H7 (cell line): ENCODE measurements around the gene LINGO3. TPM values are rescaled to one million over a fixed set of nuclear protein-coding genes. Genes with fewer than 3 reads are reported as not detected.
"Not testable (repeated sequence)": the region's sequence is repeated elsewhere in the genome, so short reads cannot be mapped to it uniquely, and the experiment has no call there.

Experiments
- DNase-seq: peaks from one replicate; pipeline ENCODE4 v3.0.0; 2012
- H3K27me3 ChIP-seq: 2 replicates; pipeline ENCODE4 v1.6.0; 2011; ENCODE audit warnings: mild to moderate bottlenecking, low read length; ENCODE audit not compliant: control insufficient read depth, insufficient read depth
- H3K36me3 ChIP-seq: replicated peaks from 2 replicates; pipeline ENCODE4 v1.5.1; 2011; ENCODE audit warnings: low read length; ENCODE audit not compliant: control insufficient read depth, insufficient read depth
- H3K4me3 ChIP-seq: 2 replicates; pipeline ENCODE4 v1.5.1; 2011; ENCODE audit warnings: low read depth, mild to moderate bottlenecking, control low read depth, low read length, moderate library complexity; ENCODE audit not compliant: insufficient read depth
- total RNA-seq: library from RNA; depleted of rRNA; stranded (reverse); fragments of >200 nt; shearing (Covaris generic); gene quantifications from 2 replicates; pipeline ENCODE4 v1.2.3, GENCODE V29; 2014

The LINGO3 gene
- total RNA-seq, 1 experiment from 2014 or later = 1.1 TPM

DNA sequence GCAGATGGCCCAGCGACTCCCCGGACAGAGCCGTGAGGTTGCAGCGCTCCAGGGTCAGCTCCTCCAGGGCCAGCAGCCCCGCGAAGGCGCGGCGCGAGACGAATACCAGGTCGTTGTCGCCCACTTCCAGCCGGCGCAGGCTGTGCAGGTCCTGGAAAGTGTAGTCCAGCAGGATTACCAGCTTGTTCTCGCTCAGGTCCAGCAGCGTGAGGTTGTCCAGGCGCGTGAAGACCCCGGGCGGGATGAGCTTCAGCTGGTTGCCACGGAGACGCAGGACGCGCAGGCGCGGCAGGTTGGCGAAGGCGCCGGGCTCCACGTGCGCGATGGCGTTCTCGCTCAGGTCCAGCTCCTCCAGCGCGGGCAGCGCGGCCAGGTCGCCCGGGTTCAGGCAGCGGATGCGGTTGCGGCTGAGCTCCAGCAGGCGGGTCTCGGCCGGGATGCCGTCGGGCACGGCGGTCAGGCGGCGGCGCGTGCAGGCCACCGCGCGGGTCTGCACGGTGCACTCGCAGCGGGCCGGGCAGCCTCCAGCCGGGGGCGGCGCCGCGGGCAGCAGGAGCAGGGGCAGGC lies 16.7 kb downstream of the LINGO3 start:
- H3K27me3 ChIP-seq = peaks cover 35% of the 10 kb centered on the region; the same call in 1 of the 2 replicates
- peak; percentile 94 for DNase-seq
- H3K4me3 ChIP-seq = peak overlapping the region; percentile 25; the same call in 1 of the 2 replicates
- no peaks in the 10 kb centered on the region for H3K36me3 ChIP-seq

DNA sequence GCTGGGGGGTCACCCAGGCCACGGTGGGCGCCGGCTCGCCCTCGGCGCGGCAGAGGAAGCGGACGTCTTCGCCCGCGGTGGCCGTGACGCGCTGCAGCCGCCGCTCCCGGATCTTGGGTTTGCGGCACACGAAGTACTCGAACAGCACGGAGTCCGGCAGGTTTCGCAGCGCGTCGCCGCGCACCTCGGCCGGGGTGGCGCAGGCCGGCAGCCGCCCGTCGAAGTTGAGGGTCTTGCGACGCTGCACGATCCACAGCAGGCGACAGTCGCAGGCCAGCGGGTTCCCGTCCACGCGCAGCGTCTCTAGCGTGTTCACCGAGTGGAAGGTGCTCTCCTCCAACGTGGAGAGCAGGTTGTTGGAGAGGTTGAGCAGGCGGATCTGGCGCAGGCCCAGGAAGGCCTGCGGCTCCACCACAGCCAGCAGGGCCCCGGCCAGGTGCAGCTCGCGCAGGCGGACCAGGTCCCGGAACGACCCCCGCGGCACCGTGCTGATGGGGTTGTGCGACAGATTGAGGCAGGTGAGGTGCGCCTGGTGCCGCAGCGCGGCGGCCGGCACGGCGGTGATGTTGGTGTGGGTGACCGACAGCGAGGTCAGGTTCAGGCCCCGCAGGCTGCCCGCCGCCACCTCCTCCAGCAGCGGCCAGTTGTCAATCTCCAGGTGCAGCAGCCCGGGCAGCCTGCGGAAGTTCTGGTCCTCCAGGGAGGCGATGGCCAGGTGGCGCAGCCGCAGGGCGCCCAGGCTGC lies 17.3 kb downstream of the LINGO3 start:
- DNase-seq = peak; percentile 86
- peaks cover 35% of the 10 kb centered on the region; the same call in 1 of the 2 replicates for H3K27me3 ChIP-seq
- H3K36me3 ChIP-seq = no peaks in the 10 kb centered on the region
- H3K4me3 ChIP-seq = peak overlapping the region; percentile 25; the same call in 1 of the 2 replicates

DNA sequence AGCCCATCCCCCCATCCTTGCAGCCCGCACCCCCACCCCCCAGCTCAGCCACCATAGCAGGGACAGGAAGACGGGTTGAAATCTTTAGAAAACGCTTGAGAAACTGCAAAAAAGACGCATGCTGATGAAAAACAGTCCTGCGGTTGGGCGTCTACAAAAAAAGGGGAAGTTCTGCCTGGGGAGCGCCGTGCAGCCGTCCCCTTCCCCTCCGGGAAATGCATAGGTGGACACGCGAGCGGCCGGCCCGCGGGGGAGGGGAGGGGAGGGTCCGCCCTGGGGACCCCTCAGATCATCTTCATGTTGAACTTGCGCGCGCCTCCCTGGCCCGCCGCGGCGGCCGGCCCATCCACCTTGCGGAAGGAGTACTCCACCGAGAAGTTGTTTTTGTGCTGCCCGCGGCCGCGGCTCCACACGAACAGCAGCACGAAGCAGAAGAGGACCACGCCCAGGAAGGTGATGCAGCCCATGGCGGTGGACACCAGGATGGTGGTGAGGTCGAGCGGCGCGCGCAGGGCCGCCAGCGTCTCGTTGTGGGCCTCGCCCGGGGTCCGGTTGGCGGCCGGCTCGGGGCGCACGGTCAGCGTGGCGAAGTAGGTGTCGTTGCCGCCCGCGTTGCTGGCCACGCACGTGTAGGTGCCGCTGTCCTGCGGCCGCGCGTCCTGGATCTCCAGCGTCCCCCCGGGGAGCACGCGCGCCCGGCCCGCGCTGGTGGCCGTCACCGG lies 18.1 kb downstream of the LINGO3 start:
- peak; percentile 83 for DNase-seq

DNA sequence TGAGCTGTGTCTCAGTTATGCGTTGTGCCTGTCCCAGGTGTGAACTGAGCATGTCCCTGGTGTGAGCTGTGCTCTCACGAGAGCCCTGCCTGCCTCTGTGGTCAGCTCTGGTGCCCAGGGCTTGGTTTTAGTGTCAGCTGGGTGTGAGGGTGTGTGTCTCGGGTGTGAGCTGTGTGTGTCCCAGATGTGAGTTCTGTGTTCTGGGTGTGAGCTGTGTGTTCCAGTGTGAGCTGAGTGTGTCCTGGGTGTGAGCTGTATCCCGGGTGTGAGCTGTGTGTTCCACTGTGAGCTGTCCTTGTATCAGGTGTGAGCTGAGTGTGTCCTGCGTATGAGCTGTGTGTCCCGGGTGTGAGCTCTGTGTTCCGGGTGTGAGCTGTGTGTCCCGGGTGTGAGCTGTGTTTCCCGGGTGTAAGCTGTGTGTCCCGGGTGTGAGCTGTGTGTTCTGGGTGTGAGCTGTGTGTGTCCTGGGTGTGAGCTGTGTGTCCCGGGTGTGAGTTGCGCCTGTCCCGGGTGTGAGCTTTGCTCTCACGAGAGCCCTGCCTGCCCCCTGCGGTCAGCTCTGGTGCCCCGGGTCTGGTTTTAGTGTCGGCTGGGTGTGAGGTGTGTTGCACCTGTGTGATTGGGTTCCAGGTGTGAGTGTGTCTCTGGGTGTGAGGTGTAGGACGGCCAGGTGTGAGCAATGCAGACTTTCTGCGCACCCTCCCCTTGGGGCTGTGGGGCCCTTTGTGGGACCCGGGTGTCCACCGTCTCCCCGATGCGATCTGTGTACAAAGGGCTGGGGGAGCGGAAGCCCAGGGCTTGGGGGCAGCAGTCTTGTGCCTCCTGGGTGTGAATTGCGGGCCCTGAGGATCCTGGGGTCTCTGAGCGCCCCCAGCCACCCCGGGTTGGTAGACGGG lies 18.9 kb downstream of the LINGO3 start:
- Histone ChIP-seq H3K27me3 (peaks cover 33% of the 10 kb centered on the region; the same call in 1 of the 2 replicates), H3K4me3 (no peak overlapping the region), H3K36me3 (no peaks in the 10 kb centered on the region)
- peak; percentile 68 for DNase-seq

More for the DNA sequence above, 18.1 kb downstream of the LINGO3 start:
- H3K36me3 ChIP-seq = no peaks in the 10 kb centered on the region
- peaks cover 33% of the 10 kb centered on the region; the same call in 1 of the 2 replicates for H3K27me3 ChIP-seq
- H3K4me3 ChIP-seq = peak overlapping the region; percentile 29; the same call in 1 of the 2 replicates

DNA sequence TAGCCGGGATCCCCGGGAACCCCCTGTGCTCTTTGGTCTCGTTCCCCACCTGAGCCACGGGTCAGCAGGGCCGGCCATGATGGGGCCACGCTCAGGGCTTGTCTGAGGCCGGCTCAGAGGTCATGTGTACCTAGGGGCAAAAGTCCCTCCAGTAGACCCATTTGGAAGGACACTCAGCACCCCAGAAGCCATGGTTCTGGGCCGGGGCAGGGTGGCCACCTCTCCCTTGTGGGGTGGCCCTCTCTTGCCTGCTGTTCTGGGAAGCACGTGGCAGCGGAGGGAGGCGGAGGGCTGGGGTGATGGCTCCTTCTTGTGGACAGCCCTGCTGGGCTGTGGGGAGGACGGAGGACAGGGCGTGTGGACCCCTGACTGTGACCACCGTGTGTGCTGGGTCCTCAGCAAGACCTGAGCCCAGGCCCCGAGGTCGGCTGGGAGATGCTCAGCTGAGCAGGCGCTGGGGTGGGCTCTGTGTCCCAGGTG lies 19.6 kb downstream of the LINGO3 start:
- DNase-seq = no peak
- Histone ChIP-seq H3K36me3 (no peaks in the 10 kb centered on the region), H3K4me3 (no peak overlapping the region), H3K27me3 (peaks cover 33% of the 10 kb centered on the region; the same call in 1 of the 2 replicates)

DNA sequence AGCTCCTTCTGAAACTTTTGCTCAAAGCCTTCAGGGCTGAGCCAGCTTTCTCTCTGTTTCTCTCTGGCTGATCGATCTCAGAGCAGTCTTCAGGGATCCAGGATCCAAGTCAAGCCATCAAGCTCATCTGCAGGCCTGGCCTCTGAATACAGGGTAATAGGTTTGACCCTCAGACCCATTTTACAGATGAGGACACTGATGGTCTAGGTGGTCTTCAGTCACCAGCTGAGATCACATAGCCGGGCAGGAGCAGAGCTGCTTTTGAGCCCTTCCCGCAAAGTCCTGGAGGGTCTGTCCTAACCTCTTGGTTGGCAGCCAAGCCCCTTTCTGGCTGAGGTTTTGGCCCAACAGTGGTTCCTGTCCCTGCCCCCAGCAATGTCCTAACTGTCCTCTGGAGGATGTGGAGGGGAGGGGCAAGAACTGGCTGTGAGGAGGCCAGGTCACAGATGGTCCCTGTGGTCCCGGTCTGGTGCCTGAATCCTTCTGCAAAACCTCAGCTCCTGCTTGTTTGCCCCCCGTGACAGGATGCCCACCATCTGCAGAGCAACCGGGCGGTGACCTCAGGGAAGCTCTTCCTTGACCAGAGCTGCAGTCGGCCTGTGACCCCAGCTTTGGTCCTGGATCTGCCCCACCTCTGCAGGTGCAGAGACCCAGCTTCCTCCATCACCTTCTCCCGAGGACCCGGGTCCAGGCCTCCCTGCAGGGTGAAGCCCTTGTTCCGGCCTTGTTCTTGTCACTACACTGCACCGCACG lies 20.2 kb downstream of the LINGO3 start:
- H3K27me3 ChIP-seq = peaks cover 36% of the 10 kb centered on the region; the same call in 1 of the 2 replicates
- no peaks in the 10 kb centered on the region for H3K36me3 ChIP-seq
- H3K4me3 ChIP-seq = no peak overlapping the region
- no peak for DNase-seq

DNA sequence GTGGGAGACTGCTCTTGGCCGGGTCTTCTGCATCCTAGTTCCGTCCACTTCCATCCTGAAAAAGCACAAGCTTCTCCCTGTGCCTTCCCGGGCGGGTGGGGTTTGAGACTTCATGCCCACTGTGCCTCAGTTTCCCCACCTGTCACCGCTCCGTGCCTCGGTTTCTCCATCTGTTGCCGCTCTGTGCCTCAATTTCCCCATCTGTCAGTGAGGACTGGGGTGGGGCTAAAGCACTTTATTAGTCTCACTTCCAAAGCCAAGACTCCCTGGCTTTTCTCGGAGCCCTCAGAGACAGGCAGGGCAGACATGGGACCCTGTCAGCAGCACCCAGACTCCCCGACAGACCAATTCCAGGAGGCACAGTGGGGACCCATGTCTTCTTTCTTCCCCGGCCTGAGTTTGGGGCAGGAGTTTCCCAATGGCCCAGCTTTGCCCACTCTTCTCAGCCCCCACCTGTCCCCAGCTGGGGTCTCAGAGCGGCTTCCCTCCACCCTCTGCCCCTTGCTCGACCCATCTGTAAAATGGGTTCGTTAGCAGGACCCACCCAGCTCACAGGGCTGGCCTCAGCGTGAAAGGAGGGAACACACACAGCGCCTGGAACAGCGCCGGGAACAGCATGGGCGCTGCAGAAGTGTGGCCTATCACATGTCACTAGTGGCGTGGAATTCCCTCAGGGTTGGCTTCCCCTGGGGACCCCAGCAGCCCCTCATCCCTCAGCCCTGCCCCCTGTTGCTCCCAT lies 21.4 kb downstream of the LINGO3 start:
- DNase-seq = no peak
- H3K27me3 ChIP-seq = peaks cover 38% of the 10 kb centered on the region

DNA sequence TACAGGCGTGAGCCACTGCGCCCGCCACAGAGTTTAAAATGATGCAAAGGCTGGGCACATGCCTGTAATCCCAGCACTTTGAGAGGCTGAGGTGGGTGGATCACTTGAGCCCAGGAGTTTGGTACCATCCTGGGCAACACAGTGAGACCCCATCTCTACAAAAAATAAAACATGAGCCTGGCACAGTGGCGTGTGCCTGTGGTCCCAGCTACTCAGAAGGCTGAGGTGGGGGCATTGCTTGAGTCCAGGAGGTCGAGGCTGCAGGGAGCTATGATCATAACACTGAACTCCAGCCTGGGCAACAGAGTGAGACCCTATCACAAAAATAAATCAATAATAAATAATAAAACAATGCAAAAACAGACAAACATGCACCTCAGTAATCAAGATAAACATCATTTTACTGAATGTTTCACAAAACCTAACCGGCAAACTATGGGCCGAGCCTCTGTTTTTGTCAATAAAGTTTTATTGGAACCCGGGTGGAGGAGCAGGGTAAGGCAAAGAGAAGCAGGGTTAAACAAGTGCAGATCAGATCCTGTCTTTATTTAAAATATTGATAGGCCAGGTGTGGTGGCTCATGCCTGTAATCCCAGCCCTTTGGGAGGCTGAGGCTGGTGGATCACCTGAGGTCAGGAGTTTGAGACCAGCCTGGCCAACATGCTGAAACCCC lies 24.0 kb downstream of the LINGO3 start:
- H3K36me3 ChIP-seq = no peaks in the 10 kb centered on the region
- H3K4me3 ChIP-seq = no peak overlapping the region
- no peak for DNase-seq
- H3K27me3 ChIP-seq = peaks cover 14% of the 10 kb centered on the region

More for the DNA sequence above, 21.4 kb downstream of the LINGO3 start:
- no peak overlapping the region for H3K4me3 ChIP-seq
- H3K36me3 ChIP-seq = no peaks in the 10 kb centered on the region

DNA sequence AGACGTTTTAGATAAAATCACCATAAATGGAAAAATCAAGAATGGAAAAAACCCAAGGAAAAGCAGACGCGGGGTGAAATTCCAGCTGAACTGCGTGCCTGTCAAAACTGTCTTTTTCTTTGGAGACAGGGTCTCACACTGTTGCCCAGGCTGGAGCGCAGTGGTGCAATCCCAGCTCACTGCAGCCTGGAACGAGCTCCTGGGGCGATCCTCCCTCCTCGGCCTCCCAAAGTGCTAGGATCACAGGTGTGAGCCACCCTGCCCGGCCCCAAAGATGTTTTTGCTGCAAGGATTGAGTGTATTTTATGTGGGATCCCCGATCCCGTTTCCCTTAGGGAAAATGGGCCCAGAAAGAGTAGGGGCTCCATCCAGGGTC lies 25.1 kb downstream of the LINGO3 start:
- H3K27me3 ChIP-seq = peaks cover 10% of the 10 kb centered on the region
- DNase-seq = no peak
- H3K36me3 ChIP-seq = no peaks in the 10 kb centered on the region
- H3K4me3 ChIP-seq = no peak overlapping the region; the same call in 1 of the 2 replicates

DNA sequence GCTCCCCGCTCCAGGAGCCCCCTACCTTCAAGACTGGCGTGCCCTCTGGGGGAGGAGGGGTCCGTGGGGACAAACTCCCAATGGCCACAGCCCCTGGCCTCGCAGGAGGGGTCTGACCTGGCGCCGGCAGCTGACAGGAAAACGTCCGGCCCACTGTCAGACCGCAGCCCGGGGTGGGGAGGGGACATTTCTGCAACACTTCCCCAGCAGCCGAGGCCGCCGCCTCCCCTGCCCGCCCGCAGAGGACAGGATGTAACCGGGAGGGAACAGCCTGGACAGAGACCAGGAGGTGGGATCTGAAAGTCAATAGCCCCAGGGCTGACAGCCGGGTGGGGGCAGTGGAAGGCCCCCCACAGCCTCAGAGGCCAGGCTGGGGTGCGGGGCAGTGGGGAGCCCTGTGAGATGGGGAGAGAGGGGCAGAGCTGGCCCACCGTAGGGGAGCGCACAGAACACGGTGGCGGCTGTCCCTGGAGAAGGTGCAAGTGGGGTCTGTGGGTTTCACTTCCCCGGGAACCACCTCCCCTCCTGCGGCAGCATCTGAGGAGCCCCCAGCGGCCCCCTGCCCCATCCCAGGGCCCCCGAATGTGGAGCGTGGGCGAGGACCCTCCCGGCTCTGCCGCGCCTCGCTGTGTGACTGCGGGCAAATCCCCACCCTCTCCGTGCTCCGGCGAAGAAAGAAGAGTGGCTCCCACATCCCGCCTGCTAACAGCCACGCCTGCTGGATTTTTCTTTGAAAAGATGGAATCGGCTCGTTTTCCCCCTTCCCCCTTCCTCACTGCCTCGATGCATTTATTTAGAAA lies 25.7 kb downstream of the LINGO3 start, which contains the start of gene PEAK3:
TSS of gene PEAK3 (minus strand) at position 114 of the 800 bp plus-strand sequence. CDS start 1,244 bp downstream, outside the sequence.
- H3K4me3 ChIP-seq = peak within 1 kb of the TSS; percentile 45
- no peaks in the 10 kb centered on the region for H3K36me3 ChIP-seq
- peak; percentile 90 for DNase-seq
- peaks cover 10% of the 10 kb centered on the region for H3K27me3 ChIP-seq

DNA sequence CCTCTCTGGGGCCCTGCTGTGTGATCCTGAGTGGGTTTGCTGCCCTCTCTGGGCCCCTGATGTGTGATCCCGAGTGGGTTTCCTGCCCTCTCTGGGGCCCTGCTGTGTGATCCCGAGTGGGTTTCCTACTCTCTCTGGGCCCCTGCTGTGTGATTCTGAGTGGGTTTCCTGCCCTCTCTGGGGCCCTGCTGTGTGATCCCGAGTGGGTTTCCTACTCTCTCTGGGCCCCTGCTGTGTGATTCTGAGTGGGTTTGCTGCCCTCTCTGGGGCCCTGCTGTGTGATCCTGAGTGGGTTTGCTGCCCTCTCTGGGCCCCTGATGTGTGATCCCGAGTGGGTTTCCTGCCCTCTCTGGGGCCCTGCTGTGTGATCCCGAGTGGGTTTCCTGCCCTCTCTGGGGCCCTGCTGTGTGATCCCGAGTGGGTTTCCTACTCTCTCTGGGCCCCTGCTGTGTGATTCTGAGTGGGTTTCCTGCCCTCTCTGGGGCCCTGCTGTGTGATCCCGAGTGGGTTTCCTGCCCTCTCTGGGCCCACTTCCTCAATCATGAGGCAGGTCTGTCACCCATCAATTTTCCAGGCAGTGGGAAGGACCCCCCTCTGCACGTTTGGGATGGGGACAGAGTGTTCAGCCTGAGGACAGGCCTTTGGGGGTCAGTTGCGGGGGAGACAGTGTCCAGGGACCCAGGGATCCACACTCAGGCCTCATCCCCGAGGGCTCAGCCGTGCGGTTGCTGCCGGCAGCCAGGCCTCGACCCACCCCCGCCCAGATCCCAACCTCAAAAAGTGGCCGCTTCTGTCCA lies 26.5 kb downstream of the LINGO3 start:
- not testable (repeated sequence) for H3K36me3 ChIP-seq, DNase-seq, H3K27me3 ChIP-seq
- peak overlapping the region; percentile 45 for H3K4me3 ChIP-seq
